DMS53 treated with DMSO at 0.1 percent for 48 hours (cell line): ENCODE measurements around the gene GNS.

Source experiments
- DNase-seq: peaks from one replicate; lab custom pipeline; 2025; ENCODE audit not compliant: unreplicated experiment; lab: John Stamatoyannopoulos, UW

GNS gene

DNA sequence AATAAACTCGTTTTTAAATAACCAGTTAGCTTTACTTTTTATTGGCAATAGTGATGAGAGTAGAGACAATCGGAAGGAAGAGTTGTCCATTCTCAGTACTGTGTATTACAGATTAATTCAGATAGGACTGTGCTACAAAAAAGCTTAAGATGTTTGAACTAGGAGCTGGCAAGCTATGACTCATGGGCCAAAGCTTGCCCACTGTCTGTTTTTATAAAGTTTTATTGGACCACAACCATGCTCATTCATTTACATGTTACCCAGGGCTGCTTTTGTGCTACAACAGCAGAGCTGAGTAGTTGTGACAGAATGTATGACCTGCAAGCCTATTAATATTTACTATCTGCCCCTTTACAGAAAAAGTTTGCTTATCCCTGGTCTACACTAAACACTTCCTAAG, 19.4 kb downstream of the GNS start:
- DNase-seq: no peak

DNA sequence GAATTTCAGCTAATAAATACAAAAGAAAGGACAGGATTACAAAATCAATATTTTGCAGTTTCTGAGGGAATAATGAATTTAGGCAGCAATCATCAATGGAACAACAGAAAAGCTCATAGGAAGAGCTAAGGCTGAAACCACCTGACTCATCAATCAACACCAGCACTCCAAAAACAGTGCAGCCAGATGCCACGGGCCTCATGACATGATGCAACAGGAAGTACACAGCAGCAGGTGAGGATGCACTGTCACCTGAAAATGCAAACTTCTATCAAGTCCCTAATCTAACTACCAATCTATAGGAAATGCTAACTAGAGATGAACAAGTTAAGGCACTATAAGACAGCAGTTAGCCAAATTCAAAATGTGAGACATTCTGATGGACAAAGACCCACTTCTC, 21.7 kb downstream of the GNS start:
- peak; percentile 95 for DNase-seq

DNA sequence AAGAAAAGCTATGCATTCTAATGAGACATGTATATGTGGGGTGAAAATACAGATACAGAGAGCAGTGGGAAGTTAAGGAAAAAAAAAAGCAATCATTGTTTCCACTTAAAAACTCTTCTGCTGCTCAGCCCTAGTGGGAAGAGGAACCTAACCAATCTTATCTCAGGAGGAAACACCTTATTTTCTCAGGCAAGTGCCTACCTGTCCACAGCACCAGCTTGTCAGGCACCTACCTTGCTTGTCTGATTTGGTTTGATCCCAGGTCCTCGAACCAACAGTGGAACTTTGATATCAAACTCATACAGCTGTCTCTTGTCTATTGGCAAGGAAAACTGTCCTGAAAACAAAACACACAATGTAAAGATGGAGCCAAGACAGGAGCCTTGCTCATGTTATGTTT, 22.4 kb downstream of the GNS start:
- DNase-seq: no peak

DNA sequence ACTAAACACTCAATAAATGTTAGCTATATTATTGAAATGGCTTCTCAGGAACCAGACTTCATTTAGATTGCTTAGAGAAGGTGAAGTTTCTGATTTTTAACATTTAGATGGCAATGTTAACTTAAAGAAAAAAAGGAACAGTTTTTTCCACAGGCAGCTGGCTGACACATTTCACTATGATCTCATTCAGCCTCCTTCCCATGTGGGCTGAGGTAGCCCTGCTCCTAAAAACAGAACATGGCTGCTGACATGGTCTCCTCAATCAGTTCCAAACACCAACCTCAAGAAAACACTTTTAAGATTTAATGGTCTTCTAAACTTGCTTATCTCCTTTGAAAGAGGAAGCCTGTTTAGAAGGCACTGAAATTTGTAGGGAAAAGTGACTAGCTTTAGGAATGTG, 23.8 kb downstream of the GNS start:
- no peak for DNase-seq

DNA sequence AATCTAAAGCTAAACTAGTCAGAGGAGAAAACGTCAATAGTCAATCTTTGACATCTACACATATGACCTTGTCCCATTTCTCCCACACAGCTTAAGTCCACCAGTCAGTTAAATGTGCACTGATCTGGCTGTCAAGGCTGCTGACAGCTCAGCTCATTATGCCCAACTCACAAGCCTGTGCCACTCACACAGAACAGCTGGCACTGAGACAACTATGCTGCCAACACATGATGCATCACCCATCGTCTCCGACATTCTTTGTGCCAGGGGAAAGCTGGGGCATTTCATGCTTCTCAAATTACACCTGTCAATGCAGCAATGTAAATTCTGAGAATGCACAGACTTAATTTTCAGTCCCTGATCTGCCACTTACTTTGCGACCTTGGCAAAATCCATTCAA, 25.3 kb downstream of the GNS start:
- no peak for DNase-seq

DNA sequence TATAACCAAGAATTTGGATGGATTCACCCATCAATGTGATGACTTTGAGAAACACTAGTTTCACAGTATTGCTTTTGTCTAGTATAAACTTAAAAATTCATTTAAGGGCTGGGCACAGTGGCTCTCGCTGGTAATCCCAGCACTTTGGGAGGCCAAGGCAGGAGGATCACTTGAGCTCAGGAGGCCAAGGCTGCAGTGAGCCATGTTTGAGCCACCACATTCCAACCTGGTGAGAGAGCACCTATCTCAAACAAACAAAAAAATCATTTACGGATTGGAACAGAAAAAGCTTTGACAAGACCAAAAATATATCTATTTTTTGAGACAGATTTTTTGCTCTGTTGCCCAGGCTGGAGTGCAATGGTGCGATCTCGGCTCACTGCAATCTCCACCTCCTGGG, 27.5 kb downstream of the GNS start:
- DNase-seq: no peak

DNA sequence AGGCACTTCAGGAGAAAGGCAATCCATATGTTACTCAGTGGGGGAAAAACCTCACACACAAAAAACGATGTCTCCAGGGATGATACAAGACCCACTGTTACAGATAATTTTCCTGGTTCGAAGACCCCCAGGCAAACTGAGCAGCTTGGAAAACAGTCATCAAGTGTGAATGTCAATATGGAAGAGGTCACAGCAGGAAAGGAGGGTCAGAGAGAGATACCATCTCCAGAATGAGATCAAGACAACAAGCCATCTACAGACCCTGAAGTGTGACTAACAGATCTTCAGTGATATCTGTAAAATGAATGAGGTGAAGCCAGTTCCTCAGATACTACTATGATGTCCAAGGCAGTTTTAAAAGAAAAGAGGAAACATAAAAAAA, 28.6 kb downstream of the GNS start:
- no peak for DNase-seq

DNA sequence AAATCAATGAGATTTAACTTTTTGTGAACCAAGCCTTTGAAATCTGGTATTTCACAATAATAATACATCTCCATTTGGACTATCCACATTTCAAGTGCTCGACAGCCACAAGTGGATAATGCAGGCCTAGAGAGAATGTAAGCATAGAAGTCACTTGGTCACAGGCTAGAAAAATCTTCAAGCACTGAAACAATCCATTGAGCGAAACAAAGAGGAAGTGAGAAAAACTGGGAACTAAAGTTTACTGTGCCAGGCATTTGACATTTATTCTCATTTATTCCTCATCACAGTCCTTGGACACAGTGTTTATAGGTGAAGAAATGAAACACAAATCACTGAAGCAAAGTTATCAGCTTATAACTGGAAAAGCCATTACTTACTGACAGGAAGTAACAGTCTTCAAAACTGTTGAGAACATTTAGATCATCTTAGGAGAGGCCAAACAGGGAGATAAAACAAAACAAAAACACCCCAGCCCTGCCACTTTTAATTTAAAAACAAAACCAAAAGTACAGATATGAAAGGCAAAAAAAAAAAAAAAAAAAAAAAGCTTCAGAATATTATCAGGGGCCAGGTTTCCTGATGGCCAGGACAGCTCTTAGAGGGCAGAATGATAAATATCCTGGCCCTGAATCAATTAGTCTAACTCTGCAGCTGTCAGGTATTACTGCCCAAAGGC, 29.2 kb downstream of the GNS start:
- DNase-seq: no peak

DNA sequence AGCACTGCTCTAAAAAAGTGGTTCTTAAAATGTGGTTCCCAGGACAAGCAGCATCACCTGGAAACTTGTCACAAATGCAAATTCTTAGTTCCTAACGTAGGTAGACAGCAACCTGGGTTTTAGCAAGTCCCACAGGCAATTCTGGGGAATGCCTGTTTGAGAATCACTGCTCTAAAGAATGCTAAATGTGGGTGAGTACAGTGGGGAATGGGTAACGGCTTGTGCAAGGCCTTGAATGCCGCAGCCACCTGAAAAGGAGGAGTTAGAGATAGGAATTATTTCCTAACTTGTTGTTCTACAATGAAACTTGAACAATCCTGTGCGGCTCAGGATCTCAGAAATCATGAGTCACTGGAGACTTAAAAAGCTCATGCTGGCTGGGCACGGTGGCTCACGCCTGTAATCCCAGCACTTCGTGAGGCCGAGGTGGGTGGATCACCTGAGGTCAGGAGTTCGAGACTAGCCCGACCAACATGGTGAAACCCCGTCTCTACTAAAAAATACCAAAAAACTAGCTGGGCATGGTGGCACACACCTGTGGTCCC, 34.9 kb downstream of the GNS start:
- no peak for DNase-seq

DNA sequence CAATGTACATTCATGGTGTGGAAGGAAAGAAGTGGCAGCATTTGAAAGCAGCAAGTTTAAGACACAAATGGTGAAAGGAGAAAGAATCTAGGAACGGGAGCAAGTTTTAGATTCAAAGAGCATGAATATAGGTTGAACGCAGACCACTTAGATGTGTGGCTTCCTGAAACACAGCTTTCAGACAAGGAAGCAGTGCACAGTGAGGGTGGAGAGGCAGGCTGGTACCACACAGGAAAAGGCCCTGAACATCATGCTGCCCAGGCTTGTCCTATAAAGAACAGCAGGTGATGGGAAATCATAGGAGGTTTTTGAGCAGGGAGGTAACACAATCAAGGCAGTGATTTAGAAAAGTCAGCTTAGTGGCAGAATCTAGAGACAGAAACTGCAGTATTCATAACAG, 35.6 kb downstream of the GNS start:
- no peak for DNase-seq

DNA sequence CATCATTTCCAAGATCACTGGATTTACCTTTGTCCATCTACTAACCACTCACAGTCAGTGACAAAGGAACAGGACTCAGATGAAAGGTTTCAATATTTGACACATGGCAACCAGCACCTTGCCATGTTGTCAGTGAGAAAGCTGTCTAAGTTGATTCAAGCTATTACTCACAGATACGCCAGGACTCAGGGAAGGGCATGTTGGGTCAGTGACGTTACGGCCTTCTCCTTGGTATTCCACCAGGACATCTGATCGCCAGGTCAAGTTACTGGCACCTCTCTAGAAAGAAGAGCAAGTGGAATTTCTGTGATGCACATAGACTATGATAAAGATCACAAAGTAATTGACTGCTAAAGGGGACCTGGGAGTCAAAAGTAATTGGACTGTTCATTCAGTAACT, 36.4 kb downstream of the GNS start:
- DNase-seq: no peak

DNA sequence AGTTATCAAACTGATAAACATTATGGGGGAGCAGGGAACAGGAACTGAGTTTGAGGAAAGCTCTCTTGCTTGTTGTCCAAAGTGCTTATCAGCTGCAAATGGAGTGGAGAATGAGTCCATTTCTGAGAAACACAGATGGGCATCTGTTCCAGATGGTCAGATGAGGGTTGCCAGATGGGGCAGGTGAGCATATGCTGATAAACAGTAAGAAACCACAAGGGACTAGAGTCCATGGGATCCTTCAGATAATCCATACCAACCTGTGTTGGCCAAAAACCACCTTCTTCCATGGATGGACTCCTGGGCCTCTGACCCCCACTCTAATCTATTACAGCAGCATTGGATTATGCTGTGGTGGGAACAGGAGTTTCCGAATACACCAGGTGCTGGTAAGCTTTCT, 38.3 kb downstream of the GNS start:
- DNase-seq: no peak

DNA sequence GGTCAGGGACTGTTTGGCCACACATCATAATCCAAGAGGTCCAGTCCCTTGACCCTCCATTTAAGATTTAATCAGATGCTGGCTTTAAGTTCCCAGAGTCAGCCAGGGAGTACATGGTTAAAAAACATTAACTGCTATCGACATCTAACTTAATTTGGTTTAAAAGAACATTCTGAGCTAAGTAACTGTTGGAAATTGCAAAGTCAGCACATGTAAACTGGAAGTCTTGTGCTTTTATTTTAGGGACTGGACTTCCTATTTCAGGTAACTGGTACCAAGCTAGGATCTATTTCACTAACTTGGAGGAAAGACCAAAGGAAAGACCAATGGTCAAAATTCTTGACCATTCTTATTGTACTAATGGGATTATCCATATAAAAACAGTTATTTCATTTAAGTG, 40.6 kb downstream of the GNS start:
- DNase-seq: no peak

DNA sequence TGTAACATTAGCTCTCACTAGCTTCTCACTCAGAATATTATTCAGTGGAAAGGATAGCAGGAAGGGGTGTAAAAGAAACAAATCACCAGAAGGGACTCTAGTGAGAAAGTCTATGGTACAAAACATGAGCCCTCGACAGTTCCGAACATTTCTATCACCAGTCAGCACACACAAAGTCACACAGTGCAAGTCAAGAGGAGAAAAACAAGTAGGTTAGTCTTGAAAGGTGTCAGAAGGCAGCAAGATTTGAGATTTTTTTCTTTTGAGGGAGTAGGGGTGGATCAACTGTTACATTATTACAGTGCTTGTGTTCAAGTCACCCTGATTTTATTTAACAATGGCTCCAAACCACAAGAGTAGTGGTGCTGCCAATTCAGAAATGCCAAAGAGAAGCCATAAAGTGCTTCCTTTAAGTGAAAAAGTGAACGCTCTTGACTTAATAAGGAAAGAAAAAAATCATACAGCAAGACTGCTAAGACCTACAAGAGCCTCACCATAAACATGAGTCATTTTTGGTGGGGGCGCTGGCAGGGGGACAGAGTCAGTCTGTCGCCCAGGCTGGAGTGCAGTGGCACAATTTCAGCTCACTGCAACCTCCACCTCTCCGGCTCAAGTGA, 42.3 kb downstream of the GNS start:
- DNase-seq: no peak

DNA sequence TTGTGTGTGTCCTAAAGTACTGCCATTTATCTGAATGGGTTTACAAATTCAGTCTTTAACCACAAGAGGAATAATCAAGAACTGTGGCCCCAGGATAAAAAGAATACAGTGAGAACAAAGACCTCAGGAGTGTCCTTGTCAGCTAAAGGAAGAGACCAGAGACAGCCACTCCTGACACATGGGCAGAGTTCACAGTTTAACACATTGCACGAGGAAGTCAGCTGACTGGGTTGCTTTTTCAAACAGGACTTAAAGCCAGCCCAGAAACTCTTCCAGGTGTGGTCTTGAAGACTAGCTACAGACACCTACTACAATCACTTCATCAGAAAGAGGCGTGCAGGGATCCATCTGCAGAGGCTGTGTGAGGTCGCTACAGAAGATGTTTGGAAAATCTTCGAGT, 42.8 kb downstream of the GNS start:
- no peak for DNase-seq

DNA sequence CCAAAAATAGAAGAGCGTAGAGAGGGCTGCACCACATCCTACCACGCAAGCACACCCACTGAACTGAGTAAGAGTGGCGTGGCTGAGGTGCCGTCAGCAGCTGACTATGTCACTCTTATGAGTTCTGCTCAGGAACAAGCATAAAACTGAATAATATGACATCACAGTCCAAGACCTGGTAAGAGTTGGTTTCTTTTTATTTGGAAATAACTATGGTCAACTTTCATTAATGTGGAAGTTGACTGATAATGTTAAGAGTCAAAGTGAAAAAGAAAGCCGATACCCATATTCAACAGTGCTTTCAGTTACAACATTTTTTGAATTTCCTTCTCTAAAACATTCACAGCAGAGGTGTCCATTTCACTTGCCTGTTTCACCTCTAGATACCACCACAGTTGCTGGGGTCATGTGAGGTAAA, 44.6 kb downstream of the GNS start:
- no peak for DNase-seq

DNA sequence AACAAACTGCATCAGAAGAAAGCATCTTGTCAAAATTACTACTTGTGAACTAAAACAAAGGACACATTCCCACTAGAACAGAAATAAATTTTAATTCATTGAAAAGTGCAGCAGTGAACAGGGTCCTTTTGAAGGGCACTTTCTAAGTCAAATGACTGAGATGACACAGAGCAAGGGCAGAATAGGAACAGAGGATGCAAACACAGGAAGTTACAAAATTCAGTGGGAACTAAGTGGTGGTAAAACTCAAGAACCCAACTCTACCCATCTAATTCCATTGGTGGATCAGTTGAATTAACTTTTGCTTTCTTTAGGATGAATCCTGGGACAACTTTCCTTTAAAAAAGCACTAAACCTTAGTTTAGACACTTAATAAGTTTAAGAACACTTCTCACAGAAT, 45.8 kb downstream of the GNS start:
- no peak for DNase-seq

DNA sequence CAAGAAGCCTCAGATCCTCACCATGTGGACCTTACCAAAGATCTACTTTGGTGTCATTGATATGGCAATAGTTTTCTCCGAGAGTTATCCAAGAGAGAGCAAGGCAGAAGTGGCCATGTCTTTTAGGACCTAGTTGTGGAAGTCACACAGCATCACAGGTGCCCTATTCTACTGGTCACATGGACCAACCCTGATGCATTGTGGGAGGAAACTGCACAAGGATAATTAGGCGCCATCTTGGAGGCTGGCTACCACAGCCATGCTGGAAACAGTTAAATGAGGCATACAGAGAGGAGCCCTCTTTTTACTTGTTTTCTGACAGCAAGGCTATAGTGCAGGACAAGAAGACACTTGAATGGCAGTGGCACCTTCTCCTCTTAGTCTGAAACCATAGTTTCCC, 49.8 kb downstream of the GNS start:
- DNase-seq: no peak

DNA sequence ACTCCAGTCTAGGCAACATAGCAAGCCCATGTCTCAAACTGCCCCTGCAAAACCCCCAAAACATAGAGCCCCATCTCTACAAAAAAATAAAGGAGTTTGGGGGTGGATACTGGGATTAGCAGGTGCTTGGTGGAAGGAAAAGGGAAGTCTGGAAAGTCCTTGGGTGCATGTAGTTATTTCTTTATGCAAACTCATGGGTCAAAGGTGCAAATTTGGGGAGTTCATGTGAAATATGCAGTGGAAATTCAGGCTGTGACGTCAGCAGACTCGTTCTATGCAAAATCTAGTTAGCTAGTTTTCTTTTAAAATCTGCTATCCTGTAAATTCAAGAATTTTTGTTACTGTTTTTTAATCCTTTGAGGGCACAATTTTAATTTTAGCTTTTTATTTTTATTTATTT, 51.3 kb downstream of the GNS start:
- no peak for DNase-seq

DNA sequence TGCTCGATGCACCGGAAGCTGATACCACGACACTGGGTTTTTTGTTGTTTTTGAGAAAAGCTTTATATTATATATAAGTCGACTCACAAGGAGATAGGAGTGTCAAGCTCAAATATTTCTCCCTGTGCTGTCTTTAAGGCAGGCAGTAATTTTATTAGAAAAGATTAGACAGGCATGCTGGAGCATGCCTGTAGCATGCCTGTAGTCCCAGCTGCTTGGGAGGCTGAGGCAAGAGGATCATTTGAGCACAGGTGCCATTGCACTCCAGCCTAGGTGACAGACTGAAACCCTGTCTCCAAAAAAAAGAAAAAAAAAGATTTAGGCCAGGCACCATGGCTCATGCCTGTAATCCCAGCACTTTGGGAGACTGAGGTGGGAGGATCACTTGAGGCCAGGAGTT, 51.8 kb downstream of the GNS start:
- DNase-seq: no peak

DNA sequence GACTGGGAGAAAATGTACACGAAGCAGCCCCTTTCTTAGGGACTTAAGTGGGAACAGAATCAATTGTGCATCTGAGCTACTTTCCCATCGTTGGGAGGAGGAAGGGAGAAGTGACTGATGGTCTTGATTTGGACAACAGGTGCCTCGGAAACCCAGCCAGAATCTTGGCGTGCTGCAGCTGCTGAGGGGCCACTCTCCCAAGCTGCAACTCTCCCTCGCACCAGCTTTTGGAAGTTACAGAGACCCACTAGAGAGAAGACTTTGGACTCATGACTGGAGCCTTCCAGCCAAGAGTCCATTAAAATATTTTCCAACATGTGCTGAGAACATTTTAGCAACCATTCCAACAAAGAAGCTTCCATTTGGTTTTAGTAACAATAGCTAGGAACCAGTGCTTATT, 52.3 kb downstream of the GNS start:
- DNase-seq: no peak

DNA sequence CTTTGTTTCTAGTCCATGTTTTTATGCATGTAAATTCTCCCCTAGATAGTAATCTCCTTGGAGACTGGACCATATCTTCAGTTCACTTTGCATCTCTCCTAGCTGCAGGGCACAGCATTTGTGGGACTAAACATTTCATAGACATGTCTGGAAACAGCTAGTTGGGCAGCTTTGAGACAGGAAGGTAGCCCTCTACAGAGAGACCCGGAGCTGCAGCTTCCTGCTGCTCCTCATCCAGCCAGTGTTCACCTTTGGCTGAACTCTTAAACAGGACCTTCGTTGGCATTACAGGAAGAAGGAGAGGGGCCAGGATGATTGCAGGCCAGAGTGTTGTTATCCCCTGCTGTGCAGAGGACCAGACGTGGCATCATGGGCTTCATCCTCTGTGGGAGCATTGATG, 52.9 kb downstream of the GNS start:
- no peak for DNase-seq

DNA sequence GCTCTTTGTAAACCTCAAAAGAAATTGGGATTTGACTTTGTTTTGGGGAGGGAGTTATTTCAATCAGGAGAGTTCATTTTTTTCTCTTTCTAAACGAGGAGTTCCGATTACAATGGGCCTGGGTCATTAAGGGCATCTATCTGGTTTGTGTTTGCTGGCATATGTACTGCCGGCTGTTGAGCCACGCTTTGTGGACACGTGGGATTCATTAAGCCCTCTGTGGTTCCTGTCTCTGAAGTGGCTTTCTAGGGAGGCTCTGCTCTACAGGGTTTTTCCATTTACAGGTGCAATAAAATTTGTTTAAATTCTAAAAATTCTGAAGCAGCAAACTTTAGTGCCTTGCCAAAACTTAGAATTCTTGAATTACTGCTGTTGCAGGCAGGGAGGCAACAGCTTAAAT, 57.9 kb downstream of the GNS start:
- DNase-seq: no peak
